ENCODE measurements around the gene GLCCI1.
"Not testable (repeated sequence)": the region's sequence is repeated elsewhere in the genome, so short reads cannot be mapped to it uniquely, and the experiment has no call there.

GRCh38 chr7:8063300-8063699 lies 94.7 kb downstream of the GLCCI1 start:
- not testable (repeated sequence) for TF ChIP-seq CTCF, POLR2AphosphoS5 (IDR thresholded peaks at IDR 0.05)
